ENCODE data around the gene STN1.

DNA sequence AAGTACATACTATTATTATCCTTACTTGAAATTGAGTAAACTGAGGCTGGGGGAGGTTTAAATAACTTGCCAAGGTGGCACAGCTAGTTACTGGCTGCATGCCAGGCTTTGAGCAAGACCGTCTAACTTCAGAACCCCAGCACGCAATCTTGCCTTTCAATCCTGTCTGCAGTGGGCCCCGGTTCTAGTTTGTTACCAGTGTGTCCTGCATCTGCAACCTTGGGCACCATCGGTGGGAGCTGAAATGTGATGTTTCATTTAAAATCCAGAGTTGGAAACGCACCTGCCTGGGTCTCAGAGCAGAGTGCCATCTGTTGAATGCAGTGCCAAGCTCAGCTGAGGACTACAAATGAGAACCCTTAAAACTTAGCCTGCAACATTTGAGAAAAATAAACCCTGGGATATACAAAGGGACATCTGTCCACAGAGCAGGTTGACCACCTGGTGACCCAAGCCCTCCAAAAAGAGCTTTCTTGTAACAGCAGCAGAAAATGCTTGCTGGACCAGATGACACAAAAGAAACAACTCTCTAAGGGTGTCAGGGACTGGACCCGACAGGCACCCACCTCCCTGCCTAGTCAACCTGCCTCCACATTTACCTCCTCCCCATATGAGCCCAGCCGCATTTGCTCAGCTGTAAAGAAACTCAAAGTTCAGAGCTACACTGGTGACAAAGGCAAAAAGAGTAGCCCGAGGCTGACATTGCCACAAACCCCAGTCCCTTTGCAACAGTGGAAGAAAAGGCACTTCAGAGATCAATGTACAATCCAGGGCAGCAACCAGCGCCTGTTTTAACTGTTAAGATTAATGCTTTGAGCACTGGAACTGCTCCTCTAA lies 64.3 kb downstream of the STN1 start:
- TF ChIP-seq, protein P1, sequence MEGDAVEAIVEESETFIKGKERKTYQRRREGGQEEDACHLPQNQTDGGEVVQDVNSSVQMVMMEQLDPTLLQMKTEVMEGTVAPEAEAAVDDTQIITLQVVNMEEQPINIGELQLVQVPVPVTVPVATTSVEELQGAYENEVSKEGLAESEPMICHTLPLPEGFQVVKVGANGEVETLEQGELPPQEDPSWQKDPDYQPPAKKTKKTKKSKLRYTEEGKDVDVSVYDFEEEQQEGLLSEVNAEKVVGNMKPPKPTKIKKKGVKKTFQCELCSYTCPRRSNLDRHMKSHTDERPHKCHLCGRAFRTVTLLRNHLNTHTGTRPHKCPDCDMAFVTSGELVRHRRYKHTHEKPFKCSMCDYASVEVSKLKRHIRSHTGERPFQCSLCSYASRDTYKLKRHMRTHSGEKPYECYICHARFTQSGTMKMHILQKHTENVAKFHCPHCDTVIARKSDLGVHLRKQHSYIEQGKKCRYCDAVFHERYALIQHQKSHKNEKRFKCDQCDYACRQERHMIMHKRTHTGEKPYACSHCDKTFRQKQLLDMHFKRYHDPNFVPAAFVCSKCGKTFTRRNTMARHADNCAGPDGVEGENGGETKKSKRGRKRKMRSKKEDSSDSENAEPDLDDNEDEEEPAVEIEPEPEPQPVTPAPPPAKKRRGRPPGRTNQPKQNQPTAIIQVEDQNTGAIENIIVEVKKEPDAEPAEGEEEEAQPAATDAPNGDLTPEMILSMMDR (conservative IDR thresholded peaks at IDR 0.05 in 1 of 2, IDR thresholded peaks at IDR 0.05 in 1 of 2; ENCODE audit: low read depth in 1 of 2, low read length in 2 of 2): no peak
- TF ChIP-seq EZH2 (IDR thresholded peaks at IDR 0.05; ENCODE audit: low read length, missing control alignments): no peak
